ENCODE data around the gene ZNF536.

The ZNF536 gene

GRCh38 chr19:30371960-30372824, at the start of gene ZNF536:
ZNF536 (plus strand) TSS chr19:30372384; CDS start chr19:30443563, 71,179 bp downstream.
- in situ Hi-C loops (cut with MboI; ENCODE audit: low sequenced_read_pairs): no loop called here

- in situ Hi-C loops (cut with MboI; ENCODE audit: low sequenced_read_pairs): no loop called here
These were observed 49.4 kb upstream of the ZNF536 start for GRCh38 chr19:30322641-30323320.

GRCh38 chr19:30323904-30324303, 48.3 kb upstream of the ZNF536 start:
- in situ Hi-C loops (cut with MboI; ENCODE audit: low sequenced_read_pairs): no loop called here

- in situ Hi-C loops (cut with MboI; ENCODE audit: low sequenced_read_pairs): no loop called here
These were observed 47.2 kb upstream of the ZNF536 start for GRCh38 chr19:30324982-30325381.

- in situ Hi-C loops (cut with MboI; ENCODE audit: low sequenced_read_pairs): no loop called here
These were observed 46.4 kb upstream of the ZNF536 start for GRCh38 chr19:30325676-30326392.

- in situ Hi-C loops (cut with MboI; ENCODE audit: low sequenced_read_pairs): no loop called here
These were observed 45.8 kb upstream of the ZNF536 start for GRCh38 chr19:30326393-30326710.

GRCh38 chr19:30327331-30327730, 44.9 kb upstream of the ZNF536 start:
- in situ Hi-C loops (cut with MboI; ENCODE audit: low sequenced_read_pairs): no loop called here

GRCh38 chr19:30328096-30328495, 44.1 kb upstream of the ZNF536 start:
- in situ Hi-C loops (cut with MboI; ENCODE audit: low sequenced_read_pairs): no loop called here

GRCh38 chr19:30330266-30330665, 41.9 kb upstream of the ZNF536 start:
- in situ Hi-C loops (cut with MboI; ENCODE audit: low sequenced_read_pairs): no loop called here

- in situ Hi-C loops (cut with MboI; ENCODE audit: low sequenced_read_pairs): no loop called here
These were observed 39.5 kb upstream of the ZNF536 start for GRCh38 chr19:30332445-30333234.

GRCh38 chr19:30333291-30334065, 38.7 kb upstream of the ZNF536 start:
- in situ Hi-C loops (cut with MboI; ENCODE audit: low sequenced_read_pairs): no loop called here

- in situ Hi-C loops (cut with MboI; ENCODE audit: low sequenced_read_pairs): no loop called here
These were observed 37.3 kb upstream of the ZNF536 start for GRCh38 chr19:30334841-30335240.

- in situ Hi-C loops (cut with MboI; ENCODE audit: low sequenced_read_pairs): no loop called here
These were observed 36.8 kb upstream of the ZNF536 start for GRCh38 chr19:30335306-30335886.

- in situ Hi-C loops (cut with MboI; ENCODE audit: low sequenced_read_pairs): no loop called here
These were observed 35.9 kb upstream of the ZNF536 start for GRCh38 chr19:30336290-30336689.

GRCh38 chr19:30338041-30338456, 34.1 kb upstream of the ZNF536 start:
- in situ Hi-C loops (cut with MboI; ENCODE audit: low sequenced_read_pairs): no loop called here

GRCh38 chr19:30338878-30339623, 33.1 kb upstream of the ZNF536 start:
- in situ Hi-C loops (cut with MboI; ENCODE audit: low sequenced_read_pairs): no loop called here

GRCh38 chr19:30339624-30340525, 32.3 kb upstream of the ZNF536 start:
- in situ Hi-C loops (cut with MboI; ENCODE audit: low sequenced_read_pairs): no loop called here
